SK-N-DZ (cell line): Measurements from ENCODE around the gene CADM2.
"Not testable (repeated sequence)": the region's sequence is repeated elsewhere in the genome, so short reads cannot be mapped to it uniquely, and the experiment has no call there.

ENCODE experiments used
- DNase-seq: peaks from one replicate; pipeline ENCODE4 v3.0.0-alpha.2; 2015; ENCODE audit warnings: low spot score

The CADM2 gene

DNA sequence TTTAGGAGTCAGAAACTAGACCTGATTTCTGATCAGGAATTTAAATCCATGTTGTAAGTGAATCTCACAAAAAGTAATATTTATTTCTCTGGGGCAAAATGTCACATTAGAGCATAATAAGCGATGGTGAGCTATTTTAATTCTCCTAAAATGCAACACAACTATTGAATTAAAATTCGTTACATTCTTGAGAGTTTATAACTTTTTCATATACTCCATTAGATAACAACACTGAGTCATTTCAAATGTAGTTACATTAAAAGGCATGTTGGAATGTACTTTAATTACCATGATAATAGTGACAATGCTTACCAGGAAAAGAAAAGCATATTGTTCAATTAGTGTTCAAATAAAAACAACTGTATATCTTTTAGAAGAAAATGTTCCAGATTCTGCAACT is 116.9 kb downstream of the CADM2 start:
- no peak for DNase-seq

DNA sequence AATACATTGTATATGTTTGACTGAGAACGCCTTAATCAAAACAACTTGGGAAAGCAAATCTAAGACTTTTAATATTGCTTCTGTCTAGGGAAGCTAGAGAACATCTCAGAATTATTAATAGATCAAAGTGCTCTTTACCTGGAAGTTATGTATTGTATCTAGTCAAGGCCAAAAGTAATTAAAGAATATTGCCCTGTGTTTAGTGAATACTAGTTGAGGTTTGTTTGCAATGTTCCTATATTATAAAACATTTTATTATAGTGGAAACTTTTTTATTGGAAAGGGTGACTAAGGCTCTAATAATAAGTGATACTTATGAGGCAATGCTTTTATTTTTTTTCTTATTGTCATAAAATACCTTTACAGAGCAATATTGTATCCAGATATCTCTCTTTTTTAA is 118.2 kb downstream of the CADM2 start:
- DNase-seq, result no peak

DNA sequence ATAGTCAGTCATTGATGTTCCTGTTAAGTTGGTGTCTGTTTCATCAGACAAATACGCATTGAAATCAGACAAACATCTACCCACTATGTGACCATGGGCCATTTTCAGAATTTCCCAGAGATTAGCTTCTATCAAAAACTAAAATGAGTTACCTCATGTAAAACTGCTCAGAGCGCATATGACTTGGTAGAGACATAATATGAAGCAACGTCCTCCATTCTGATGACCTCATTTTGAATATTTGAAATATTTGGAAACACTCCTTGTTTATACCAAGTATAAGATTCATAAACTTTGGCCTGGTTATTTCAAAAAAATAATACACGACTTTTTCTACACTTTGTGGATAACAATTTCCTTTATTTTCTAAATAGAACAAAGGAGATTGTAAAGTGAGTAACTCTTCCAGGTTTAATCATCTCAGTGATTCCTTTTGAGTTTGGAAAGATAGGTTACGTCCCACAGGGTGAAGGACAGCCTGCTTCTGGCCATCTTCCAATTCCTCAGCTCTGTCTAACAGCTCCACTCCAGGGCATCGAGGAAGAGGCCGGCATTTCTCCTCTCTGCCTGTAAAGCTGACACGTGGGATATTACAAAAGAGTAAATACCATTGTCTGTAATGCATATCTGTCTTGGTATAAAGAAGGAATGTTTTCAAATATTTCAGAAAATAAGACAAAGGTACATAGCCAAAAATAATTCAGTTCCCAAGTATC is 122.6 kb downstream of the CADM2 start:
- no peak for DNase-seq

DNA sequence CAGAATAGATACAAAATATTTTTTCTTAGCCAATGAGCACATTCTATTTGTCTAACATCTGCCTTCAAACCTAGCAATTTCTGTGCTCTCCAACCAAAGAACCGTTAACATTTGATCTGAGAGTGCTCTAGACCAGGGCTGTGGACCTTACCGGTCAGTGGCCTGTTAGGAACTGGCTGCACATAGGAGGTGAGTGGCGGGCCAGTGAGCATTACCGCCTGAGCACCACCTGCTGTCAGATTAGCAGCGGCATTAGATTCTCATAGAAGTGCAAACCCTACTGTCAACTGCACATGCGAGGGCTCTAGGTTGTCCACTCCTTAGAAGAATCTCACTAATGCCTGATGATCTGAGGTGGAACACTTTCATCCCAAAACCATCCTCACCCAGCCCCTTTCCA is 131.7 kb downstream of the CADM2 start:
- no peak for DNase-seq

DNA sequence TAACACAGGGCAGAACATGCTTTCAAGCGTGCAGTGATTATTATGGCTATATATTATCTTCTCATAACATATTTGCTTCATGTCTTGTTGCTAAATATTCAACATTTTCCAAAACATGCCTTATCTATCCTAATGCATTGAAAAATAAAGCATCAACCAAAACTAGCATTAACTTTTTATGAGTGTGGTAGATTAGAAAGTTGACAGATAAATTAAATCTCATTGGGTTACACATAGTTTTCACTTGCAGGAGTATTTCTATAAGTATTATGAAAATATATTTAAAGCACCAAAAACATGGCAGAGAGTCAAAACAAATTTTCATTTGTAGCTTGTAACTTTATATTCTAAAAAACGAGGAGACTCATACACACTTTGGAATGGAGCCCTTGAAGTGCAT is 141.5 kb downstream of the CADM2 start:
- DNase-seq, result no peak

DNA sequence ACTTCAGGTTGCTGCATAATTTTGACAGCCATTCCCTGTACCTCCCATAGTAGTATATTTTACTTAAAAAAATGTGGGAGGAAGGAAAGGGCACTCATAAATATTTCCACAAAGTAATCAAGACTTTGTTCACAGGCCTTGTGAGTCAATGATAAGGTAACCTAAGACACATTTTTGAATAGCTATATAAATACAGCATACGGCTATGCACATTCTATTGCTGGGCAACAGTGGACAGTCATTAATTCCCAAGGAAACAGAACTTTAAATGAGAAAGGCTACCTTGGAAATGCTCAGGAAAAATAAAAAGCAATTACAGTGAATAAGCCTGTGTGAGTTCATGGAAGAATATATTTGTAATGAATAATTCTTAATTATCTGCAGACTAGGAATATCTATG is 144.0 kb downstream of the CADM2 start:
- DNase-seq, result no peak

DNA sequence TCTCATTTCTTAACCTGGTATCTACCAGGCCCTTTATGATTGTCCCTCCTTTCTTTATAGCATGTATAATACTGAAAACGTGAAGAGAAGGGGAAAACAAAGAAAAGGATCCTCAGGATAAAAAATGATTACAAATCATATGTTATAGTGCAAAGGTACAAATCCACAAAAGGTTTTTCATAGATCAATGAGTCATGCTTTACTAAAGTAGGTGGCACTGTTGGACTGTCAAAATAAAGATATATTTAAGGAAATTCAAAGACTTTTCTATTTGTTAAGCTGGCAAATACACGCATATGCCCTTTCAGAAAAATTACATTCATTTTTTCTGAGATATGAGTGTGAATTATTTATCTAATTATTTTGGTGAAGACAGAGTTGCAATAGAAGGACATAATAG is 151.6 kb downstream of the CADM2 start:
- no peak for DNase-seq

DNA sequence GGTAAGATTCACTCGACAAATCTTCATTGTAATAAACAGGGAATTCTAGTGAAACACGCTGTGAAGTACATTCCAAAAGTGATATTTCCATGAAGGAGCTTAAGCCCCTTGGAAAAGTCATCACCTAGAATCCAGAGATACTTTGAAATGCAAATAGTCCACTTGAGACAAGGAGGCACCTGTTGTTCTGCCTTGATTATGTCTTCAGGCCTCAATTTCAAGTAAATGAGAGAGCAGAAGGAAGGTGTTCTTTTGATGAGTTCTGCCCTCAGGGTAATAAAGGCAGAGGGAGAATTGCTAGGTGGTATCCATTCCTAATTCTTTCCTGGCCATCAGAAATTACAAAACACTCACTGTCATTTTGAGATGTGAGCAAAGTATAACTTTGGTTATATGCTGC is 162.1 kb downstream of the CADM2 start:
- no peak for DNase-seq

DNA sequence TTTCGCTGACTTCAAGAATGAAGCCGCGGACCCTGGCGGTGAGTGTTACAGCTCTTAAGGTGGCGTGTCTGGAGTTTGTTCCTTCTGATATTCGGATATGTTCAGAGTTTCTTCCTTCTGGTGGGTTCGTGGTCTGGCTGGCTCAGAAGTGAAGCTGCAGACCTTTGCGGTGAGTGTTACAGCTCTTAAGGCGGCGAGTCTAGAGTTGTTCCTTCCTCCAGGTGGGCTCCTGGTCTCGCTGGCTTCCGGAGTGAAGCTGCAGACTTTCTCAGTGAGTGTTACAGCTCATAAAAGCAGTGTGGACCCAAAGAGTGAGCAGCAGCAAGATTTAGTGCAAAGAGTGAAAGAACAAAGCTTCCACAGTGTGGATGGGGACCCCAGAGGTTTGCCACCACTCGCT is 174.1 kb downstream of the CADM2 start:
- DNase-seq, result not testable (repeated sequence)

DNA sequence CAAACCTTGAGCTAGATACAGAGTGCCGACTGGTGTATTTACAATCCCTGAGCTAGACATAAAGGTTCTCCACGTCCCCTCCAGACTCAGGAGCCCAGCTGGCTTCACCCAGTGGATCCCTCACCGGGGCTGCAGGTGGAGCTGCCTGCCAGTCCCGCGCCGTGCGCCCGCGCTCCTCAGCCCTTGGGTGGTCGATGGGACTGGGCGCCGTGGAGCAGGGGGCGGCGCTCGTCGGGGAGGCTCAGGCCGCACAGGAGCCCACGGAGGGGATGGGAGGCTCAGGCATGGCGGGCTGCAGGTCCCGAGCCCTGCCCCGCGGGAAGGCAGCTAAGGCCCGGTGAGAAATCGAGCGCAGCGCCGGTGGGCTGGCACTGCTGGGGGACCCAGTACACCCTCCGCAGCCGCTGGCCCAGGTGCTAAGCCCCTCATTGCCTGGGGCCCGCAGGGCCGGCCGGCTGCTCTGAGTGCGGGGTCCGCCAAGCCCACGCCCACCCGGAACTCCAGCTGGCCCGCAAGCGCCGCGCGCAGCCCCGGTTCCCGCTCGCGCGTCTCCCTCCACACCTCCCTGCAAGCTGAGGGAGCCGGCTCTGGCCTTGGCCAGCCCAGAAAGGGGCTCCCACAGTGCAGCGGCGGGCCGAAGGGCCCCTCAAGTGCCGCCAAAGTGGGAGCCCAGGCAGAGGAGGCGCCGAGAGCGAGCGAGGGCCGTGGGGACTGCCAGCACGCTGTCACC is 175.1 kb downstream of the CADM2 start:
- DNase-seq, result not testable (repeated sequence)

DNA sequence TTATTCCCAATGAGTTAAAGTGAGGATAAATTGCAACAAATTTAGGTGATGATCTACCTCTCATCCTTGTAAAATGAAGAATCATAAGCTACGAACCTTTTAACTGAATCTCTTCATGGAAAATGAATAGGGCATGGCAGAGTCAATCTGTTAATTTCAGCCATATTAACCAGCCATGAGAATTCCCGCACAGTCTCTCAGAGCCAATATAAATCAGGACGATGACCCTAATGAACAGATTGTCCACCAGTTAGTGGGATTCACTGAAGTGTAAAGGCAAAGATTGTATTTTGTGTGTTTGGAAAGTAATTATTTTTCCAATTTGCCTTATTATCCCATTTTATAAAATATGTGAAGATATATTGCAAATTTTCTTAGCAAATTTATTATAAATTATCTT is 183.8 kb downstream of the CADM2 start:
- DNase-seq, result no peak

DNA sequence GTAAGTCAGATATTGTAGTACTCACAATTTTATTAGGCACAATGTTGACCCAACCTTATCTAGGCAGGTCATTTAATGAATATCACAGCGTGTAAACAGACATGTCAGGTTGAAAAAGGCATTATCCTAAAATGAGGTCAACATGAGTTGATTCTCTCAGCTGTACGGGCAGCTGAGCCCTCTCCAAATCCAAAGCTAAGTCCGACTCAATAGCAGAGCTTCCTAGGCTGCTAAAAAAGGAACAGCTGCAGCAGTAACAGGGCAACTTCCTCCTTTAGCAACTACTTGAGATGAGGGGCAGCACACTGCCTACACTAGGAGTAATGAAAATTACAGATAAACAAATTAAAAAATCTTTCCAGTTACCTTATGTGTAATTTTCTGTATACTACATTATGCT is 189.2 kb downstream of the CADM2 start:
- DNase-seq, result no peak

DNA sequence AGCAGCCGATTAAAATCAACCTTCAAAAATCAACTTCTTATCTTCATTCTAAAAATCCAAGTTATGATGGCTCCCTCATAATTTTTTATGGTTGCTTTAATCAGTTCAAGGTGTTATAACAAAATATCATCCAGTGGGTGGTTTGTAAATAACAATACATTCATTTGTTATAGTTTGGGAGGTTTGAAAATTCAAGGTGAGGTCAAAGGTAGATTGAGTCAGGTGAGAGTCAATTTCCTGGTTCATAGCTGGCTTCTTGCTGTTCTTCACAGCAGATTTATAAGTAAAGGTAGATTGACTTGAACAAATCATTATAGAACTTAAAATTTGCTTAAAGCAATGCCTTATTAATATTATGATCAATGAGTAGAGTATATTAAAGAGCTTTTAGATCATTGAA is 192.8 kb downstream of the CADM2 start:
- no peak for DNase-seq

DNA sequence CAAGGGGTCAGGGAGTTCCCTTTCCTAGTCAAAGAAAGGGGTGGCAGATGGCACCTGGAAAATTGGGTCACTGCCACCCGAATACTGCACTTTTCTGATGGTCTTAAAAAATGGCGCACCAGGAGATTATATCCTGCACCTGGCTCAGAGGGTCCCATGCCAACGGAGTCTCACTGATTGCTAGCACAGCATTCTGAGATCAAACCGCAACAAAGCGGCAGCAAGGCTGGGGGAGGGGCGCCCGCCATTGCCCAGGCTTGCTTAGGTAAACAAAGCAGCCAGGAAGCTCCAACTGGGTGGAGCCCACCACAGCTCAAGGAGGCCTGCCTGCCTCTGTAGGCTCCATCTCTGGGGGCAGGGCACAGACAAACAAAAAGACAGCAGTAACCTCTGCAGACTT is 194.5 kb downstream of the CADM2 start:
- DNase-seq, result not testable (repeated sequence)

DNA sequence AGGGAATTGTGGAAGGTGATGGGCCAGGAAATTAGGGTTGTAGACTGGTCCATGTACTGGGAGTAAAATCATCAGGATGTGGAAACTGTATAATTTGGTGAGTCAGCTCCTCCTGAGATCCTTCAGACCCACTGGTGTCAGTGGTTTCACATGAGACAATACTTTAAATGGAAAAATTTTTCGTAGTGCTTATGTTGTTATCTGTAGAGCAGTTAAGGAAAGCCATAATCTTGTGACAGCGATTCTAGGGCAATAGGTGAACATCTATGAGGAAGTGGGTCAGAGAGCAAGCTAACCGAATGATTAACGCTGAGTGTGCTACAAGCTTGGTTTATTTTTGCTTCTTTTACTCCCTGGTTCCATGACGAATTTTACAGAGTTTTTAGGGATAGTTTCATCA is 200.6 kb downstream of the CADM2 start:
- DNase-seq, result no peak

DNA sequence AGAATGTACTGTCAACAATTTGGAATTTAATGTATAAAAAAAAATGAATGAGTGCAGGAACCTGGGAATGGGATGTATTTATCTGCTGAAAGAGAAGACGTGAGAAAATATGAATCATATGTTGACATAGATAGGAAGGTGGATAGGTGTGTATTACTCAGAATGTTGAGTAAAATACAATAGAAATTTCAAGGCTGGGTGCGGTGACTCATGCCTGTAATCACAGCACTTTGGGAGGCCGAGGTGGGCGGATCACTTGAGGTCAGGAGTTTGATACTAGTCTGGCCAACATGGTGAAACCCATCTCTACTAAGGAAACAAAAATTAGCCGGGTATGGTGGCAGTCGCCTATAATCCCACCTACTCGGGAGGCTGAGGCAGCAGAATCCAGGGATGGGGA is 202.8 kb downstream of the CADM2 start:
- no peak for DNase-seq

DNA sequence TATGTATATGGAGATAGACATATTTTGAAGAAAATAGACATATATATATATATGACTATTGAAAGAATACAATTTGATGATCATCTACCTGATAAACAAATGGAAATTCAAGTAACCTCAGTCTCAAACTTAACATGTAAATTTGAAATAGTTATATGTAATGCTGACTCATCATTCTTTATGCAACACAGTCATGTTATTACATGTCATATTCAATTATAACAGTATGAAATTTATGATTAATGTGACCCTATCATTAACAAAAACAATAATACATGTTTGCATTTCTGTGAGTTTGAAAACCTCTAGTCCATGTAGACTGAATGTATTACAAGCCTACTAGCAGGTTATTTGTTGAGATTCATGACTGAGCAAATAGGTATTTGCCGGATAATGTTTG is 204.1 kb downstream of the CADM2 start:
- DNase-seq, result no peak

DNA sequence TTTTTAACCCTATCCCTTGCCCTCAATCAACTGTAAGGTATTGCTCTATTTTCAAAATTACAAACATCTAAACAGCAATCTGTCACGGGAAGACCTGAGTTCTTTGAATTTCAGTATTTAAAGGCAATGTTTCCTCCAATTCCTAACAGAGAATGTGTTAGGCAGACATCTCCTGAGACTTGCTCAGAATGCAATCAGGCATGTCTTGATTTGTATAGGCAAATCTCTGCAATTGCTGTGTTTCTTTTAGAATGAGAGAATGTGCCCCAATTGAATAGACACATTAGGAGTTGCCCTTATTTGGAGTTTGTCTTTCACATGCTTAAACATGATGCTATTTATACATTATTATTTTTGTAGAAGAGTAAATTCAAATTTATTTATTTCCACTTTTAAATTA is 205.6 kb downstream of the CADM2 start:
- DNase-seq, result no peak

DNA sequence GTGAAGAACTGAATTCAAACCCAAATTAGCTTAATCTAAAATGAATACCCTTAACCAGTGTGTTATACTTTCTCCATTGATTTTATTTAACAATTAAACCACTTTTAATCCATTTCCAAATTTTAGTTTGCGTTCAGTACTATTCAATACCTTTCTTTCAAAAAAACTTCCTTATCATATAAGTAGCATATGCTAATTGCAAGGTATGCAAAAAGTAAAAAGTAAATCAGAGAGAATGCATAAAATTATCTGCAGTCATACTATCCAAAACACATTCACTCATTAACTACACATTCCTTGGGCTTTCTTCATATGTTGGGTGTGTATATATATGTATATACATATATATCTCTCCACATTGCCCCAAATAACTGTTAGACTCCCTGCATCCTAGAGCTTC is 208.8 kb downstream of the CADM2 start:
- no peak for DNase-seq

DNA sequence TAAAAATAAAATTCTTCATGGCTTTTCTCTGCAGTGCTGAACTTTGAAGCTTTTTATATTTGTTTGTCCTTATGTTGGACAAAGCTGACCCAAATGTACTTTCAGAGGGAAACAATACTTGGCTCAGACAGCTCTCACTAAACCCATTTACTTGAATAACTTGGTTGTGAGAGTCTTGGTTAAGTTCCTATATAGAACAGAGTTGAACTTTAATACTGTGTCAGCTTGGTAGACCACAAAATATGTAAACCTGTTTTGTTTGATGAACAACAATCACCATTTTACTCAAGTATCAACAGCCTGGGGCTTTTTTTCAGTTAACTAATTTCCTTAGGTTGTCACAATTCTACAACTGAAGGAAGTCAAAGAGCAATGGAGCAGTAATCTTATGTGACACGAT is 211.9 kb downstream of the CADM2 start:
- DNase-seq, result no peak

DNA sequence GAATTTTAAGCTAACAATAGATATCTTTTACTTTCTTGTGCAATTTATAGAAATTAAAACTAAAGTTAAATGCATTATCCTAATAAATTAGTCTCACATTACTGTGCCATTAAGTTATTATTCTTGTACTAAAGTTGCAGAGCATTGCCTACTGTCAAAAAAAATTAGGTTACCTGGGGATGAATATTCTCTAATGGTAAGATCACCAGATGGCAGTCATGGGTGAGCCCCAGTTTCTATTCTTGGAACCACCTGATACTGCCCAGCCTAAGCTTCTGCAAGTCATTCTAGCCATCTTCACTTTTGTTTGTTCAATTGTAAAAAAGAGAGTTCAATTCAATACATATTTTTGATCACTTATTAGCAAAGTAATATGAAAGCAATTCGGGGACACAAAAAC is 213.2 kb downstream of the CADM2 start:
- DNase-seq, result peak; percentile 32

DNA sequence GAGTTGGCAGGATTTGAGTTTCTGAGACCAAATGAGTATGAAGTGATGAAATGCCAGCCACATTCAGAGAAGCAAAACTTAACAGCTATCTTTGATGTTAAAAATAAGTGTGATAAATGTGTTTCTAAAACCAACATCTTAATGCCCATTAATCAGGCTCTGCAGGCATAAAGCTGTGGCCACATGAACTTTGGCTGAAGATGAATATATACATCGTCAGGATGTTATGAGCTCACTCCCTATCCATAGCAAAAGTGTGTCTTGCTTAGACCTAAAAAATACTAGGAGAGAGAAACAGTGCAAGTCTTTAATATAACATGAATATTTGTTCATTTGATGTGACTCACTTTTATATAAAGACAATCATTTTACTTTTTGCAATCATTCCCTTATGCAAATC is 218.0 kb downstream of the CADM2 start:
- no peak for DNase-seq

DNA sequence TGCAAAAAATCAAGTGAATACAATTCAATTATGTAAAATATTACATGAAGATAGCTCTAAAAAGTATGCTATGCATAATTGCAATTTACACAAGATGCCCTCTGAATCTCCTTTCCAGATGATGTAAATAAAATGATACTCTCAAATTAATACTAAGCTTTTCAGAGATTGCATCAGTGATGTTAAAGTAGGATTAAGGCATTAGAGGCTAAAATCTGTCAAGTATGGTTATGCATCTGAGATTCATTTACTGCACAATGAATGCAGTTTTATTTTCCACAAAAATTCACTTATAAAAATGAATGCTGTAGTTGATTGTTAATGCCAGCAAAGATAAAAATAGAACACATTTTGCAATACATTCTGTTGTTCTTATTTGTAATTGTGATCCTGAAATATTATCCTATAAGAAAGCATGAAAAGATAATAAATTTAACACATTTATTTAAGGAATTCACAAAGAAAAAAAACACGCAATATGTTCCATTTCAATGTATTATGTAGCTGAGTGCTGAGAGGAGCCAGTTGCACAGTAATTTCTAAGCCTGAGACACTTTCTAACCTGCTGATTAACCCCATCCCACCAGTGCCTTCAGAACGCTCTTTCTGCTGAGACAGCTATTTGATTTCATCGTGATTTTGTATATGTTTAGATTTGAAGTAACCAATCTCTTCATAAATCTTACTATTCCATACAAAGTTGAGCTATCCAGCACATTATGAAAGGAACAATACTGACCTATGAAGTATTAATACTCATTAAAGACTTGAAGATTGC is 224.4 kb downstream of the CADM2 start:
- no peak for DNase-seq
